GM12878 (cell line): ENCODE measurements around the gene KTI12. TPM values are rescaled to one million over a fixed set of nuclear protein-coding genes. Genes with fewer than 3 reads are reported as not detected.

Source experiments
- ATAC-seq: fragments of 200-7000 bp; cut with Tn5 transposase; 3 replicates; pipeline ENCODE4 v1.9.1; 2020; ENCODE audit warnings: mild to moderate bottlenecking, moderate library complexity
- BruUV-seq: library from RNA; stranded (reverse); fragments of 400-500 nt; replicated peaks from 2 replicates; lab custom pipeline; 2021; lab: Mats Ljungman, UMichigan
- CTCF ChIA-PET: fragments of 300-600 bp; sonication (Branson Sonifier 250); formaldehyde crosslinking; extraction: SDS; loops from one replicate; lab custom pipeline; 2021; ENCODE audit warnings: inconsistent platforms; lab: Yijun Ruan, JAX
- POLR2A ChIA-PET: fragments of 350-600 bp; formaldehyde crosslinking; extraction: SDS; loops from one replicate; lab custom pipeline; 2021; ENCODE audit warnings: inconsistent platforms; lab: Charles Lee
- RAD21 ChIA-PET: fragments of 300-600 bp; sonication (Branson Sonifier 250); formaldehyde crosslinking; loops from one replicate; lab custom pipeline; 2023; ENCODE audit warnings: antibody characterized with exemption; ENCODE audit not compliant: unreplicated experiment; lab: Charles Lee
- SMC1A ChIA-PET: fragments of 300-600 bp; sonication (Branson Sonifier 250); formaldehyde crosslinking; loops from one replicate; lab custom pipeline; 2023; ENCODE audit not compliant: unreplicated experiment, uncharacterized antibody; lab: Charles Lee
- DNase-seq: peaks from one replicate; pipeline ENCODE4 v3.0.0-alpha.2; 2011; ENCODE audit warnings: low read depth, low spot score
- FAIRE-seq: peaks from 3 replicates; lab custom pipeline; 2011; peaks lifted over from hg19 to GRCh38; lab: Jason Lieb, UNC
- H2AFZ ChIP-seq: 2 replicates; pipeline ENCODE4 v1.6.0; 2011; ENCODE audit warnings: low read depth, low read length, control low read depth; ENCODE audit not compliant: control insufficient read depth
- H3K27ac ChIP-seq: 2 replicates; pipeline ENCODE4 v1.5.1; 2011; ENCODE audit warnings: control low read depth; ENCODE audit not compliant: control insufficient read depth, insufficient read depth
- H3K27me3 ChIP-seq, 2 experiments: replicated peaks in 1 of 2; 2 replicates each; pipeline versions ENCODE4 v1.6.0 to v1.6.1; 2011; ENCODE audit warnings: low read length in 1 of 2; ENCODE audit not compliant: control insufficient read depth in 2 of 2, insufficient read depth in 2 of 2
- H3K36me3 ChIP-seq, 2 experiments: 2 replicates each; pipeline ENCODE4 v1.5.1; 2011; ENCODE audit warnings: low read length in 1 of 2; ENCODE audit not compliant: control insufficient read depth in 2 of 2, insufficient read depth in 2 of 2
- H3K4me1 ChIP-seq: 2 replicates; pipeline ENCODE4 v1.6.1; 2011; ENCODE audit warnings: mild to moderate bottlenecking, low read length, moderate library complexity, mixed read lengths; ENCODE audit not compliant: control insufficient read depth, insufficient read depth
- H3K4me2 ChIP-seq: 2 replicates; pipeline ENCODE4 v1.6.0; 2011; ENCODE audit warnings: control low read depth; ENCODE audit not compliant: control insufficient read depth, insufficient read depth
- H3K4me3 ChIP-seq: fragments of 200-600 bp; sonication (generic); 2 replicates; pipeline ENCODE4 v1.5.1; 2016
- H3K79me2 ChIP-seq: 2 replicates; pipeline ENCODE4 v1.6.0; 2011; ENCODE audit warnings: low read length; ENCODE audit not compliant: control insufficient read depth, insufficient read depth
- H3K9ac ChIP-seq: 2 replicates; pipeline ENCODE4 v1.8.0; 2011; ENCODE audit warnings: low read length, control low read depth, mixed read lengths; ENCODE audit not compliant: control insufficient read depth, insufficient read depth
- H3K9me3 ChIP-seq: replicated peaks from 3 replicates; pipeline ENCODE4 v1.5.1; 2011; ENCODE audit warnings: mild to moderate bottlenecking, low read length; ENCODE audit not compliant: control insufficient read depth, insufficient read depth
- H4K20me1 ChIP-seq: 2 replicates; pipeline ENCODE4 v1.6.0; 2011; ENCODE audit not compliant: control insufficient read depth, insufficient read depth
- E4F1 ChIP-seq: fragments of 450-650 bp; IDR thresholded peaks from 2 replicates; pipeline ENCODE4 v1.6.1; 2018; ENCODE audit warnings: borderline replicate concordance, mild to moderate bottlenecking; ENCODE audit not compliant: partially characterized antibody
- FOS ChIP-seq: IDR thresholded peaks from 3 replicates; pipeline ENCODE4 v1.6.1; 2011; ENCODE audit warnings: borderline replicate concordance; ENCODE audit not compliant: insufficient read length; ENCODE audit errors: extremely low read depth
- KAT2A ChIP-seq: conservative IDR thresholded peaks from 2 replicates; pipeline ENCODE4 v1.6.1; 2011; ENCODE audit warnings: low read depth, low read length; ENCODE audit not compliant: control insufficient read depth
- MXI1 ChIP-seq: fragments of 150-350 bp; IDR thresholded peaks from 2 replicates; pipeline ENCODE4 v1.6.1; 2011; ENCODE audit warnings: low read depth, mild to moderate bottlenecking, inconsistent platforms, low read length, improper control_type of control experiment
- REST ChIP-seq: IDR thresholded peaks from 2 replicates; pipeline ENCODE4 v1.6.1; 2012; ENCODE audit warnings: mild to moderate bottlenecking, low read depth, low read length
- TCF3 ChIP-seq: IDR thresholded peaks from 2 replicates; pipeline ENCODE4 v1.6.1; 2012; ENCODE audit warnings: low read depth, mild to moderate bottlenecking, low read length, borderline replicate concordance; ENCODE audit not compliant: insufficient read depth
- WRNIP1 ChIP-seq: IDR thresholded peaks from 2 replicates; pipeline ENCODE4 v1.6.1; 2011; ENCODE audit warnings: low read depth, low read length, improper control_type of control experiment, borderline replicate concordance
- WGBS: methylation state at CpG from one replicate; pipeline ENCODE4 v1.1.6; 2016; ENCODE audit warnings: low lambda C conversion rate; ENCODE audit not compliant: insufficient replicate concordance, insufficient coverage; ENCODE audit errors: missing lambda C conversion rate; 5-methylcytosine and 5-hydroxymethylcytosine counted together
- in situ Hi-C: fragments of 300-500 bp; cut with MboI; formaldehyde crosslinking; loops from 9 replicates; pipeline ENCODE4 v1.14.3; 2018; ENCODE audit warnings: mixed read lengths
- intact Hi-C: fragments of 100-400 bp; cut with micrococcal nuclease; formaldehyde crosslinking; loops from one replicate; pipeline ENCODE4 v1.14.2; 2022; ENCODE audit not compliant: unreplicated experiment
- polyA plus RNA-seq, 11 experiments: library from polyadenylated mRNA; depleted of rRNA in 4 of 11; unstranded in 6 of 11; stranded (reverse) in 5 of 11; fragments of >200 nt; fragmentation: Nextera tagmentation in 4 of 11; fragmentation: Illumina TruSeq in 1 of 11; extraction: Ambion mirVana in 4 of 11; extraction: Trizol in 1 of 11; gene quantifications; 1 replicate in 1 of 11; 2 replicates in 10 of 11; pipeline versions ENCODE4 v1.2.1 to v1.2.3, GENCODE V29; 2011 to 2016; ENCODE audit warnings: inconsistent platforms in 2 of 11, missing spikeins in 2 of 11, low read depth in 1 of 11
- total RNA-seq, 4 experiments: library from RNA; depleted of rRNA in 3 of 4; stranded (reverse); fragments of >200 nt in 3 of 4; fragmentation: Illumina TruSeq in 1 of 4; extraction: Trizol in 1 of 4; gene quantifications; 2 replicates each; pipeline versions ENCODE4 v1.2.1 to v1.2.3, GENCODE V29; 2013 to 2021
- TF ChIP-seq, protein P1 (sequence below): IDR thresholded peaks from 2 replicates; pipeline ENCODE4 v1.6.1; 2011; ENCODE audit warnings: mild to moderate bottlenecking, low read depth, low read length, moderate library complexity; ENCODE audit not compliant: insufficient replicate concordance
- TF ChIP-seq, protein P2 (sequence below): fragments of 450-650 bp; IDR thresholded peaks from 2 replicates; pipeline ENCODE4 v1.6.1; 2017; ENCODE audit warnings: antibody characterized with exemption, mild to moderate bottlenecking, moderate library complexity

Gene KTI12
- total and polyA plus RNA-seq, 10 of the 15 experiments (the other 5 are each of a cell fraction or from before 2014, with no cell fraction given), result 2.7 to 32.4 (median 17.6) TPM

DNA sequence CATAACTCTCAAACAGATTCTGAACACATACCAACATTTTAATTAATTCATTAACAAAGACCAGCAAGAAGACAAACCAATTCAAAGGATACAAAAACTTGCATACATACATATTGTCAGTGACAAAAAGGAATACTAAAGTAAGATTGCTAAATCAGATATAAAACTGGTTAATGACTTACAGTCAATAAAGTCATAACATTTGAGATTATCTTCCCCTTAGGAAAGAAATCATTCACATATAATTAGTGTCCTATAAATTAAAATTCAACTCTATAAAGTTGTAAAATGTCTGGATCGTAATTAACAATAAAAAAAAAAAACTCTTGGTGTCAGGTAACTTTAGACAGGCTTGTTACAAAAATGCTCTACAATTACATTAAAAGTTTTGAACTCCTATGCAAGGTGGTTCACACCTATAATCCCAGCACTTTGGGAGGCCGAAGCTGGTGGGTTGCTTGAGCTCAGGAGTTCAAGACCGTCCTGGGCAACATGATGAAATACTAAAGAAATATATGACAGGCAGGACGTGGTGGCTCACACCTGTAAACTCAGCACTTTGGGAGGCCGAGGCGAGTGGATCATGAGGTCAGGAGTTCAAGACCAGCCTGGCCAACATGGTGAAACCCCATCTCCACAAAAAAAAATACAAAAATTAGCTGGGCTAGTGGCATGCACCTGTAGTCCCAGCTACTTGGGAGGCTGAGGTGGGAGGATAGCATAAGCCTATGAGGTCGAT is 25.4 kb downstream of the KTI12 start:
- ATAC-seq (no peak), DNase-seq (no peak), FAIRE-seq (no peak)
- Histone ChIP-seq H3K36me3 (no peaks in the 10 kb centered on the region), H3K27me3 (no peaks in the 10 kb centered on the region), H2AFZ (no peak overlapping the region), H3K4me2 (no peak overlapping the region), H3K4me1 (no peaks in the 10 kb centered on the region), H3K4me3 (no peak overlapping the region), H3K9me3 (no peaks in the 10 kb centered on the region), H3K9ac (no peak overlapping the region), H4K20me1 (no peaks in the 10 kb centered on the region), H3K27ac (no peak overlapping the region), H3K79me2 (no peaks in the 10 kb centered on the region)
- SMC1A ChIA-PET, result interaction anchor here (0.8 to 1.3 kb wide), 3 partner anchors 33 to 93 kb away, joined by 3 read pairs; no protein-coding TSS in a partner anchor
- POLR2A ChIA-PET, result no interaction called here
- intact Hi-C loops, result no loop called here
- 37% methylated on average over 7 of the region's 7 CpGs for WGBS
- CTCF ChIA-PET, result interaction anchor here (1.7 to 1.9 kb wide), 2 partner anchors 110 to 111 kb away, joined by 4 to 8 read pairs; no protein-coding TSS in a partner anchor
- RAD21 ChIA-PET, result interaction anchor here (1.0 kb wide), 1 partner anchor 110 kb away, joined by 3 read pairs; no protein-coding TSS in a partner anchor
- in situ Hi-C loops, result no loop called here
- BruUV-seq, result no TSS peak
- TF ChIP-seq MXI1 (no peak), TCF3 (no peak), REST (no peak), FOS (no peak), WRNIP1 (no peak), E4F1 (no peak), KAT2A (no peak)
- TF ChIP-seq, protein P1, sequence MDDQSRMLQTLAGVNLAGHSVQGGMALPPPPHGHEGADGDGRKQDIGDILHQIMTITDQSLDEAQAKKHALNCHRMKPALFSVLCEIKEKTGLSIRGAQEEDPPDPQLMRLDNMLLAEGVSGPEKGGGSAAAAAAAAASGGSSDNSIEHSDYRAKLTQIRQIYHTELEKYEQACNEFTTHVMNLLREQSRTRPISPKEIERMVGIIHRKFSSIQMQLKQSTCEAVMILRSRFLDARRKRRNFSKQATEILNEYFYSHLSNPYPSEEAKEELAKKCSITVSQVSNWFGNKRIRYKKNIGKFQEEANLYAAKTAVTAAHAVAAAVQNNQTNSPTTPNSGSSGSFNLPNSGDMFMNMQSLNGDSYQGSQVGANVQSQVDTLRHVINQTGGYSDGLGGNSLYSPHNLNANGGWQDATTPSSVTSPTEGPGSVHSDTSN, result no peak
- TF ChIP-seq, protein P2, sequence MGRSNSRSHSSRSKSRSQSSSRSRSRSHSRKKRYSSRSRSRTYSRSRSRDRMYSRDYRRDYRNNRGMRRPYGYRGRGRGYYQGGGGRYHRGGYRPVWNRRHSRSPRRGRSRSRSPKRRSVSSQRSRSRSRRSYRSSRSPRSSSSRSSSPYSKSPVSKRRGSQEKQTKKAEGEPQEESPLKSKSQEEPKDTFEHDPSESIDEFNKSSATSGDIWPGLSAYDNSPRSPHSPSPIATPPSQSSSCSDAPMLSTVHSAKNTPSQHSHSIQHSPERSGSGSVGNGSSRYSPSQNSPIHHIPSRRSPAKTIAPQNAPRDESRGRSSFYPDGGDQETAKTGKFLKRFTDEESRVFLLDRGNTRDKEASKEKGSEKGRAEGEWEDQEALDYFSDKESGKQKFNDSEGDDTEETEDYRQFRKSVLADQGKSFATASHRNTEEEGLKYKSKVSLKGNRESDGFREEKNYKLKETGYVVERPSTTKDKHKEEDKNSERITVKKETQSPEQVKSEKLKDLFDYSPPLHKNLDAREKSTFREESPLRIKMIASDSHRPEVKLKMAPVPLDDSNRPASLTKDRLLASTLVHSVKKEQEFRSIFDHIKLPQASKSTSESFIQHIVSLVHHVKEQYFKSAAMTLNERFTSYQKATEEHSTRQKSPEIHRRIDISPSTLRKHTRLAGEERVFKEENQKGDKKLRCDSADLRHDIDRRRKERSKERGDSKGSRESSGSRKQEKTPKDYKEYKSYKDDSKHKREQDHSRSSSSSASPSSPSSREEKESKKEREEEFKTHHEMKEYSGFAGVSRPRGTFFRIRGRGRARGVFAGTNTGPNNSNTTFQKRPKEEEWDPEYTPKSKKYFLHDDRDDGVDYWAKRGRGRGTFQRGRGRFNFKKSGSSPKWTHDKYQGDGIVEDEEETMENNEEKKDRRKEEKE, result no peak
